Stimulated activated CD8-positive, alpha-beta memory T cell treated with anti-CD3 and anti-CD28 coated beads, Interleukin-2, amount 100 ng/mL, for 1 hour (primary cell): ENCODE results near the gene POLR2C.

Experiments
- DNase-seq, 2 donors: peaks; one replicate each; pipeline ENCODE4 v3.0.0-alpha.2; 2020; ENCODE audit warnings: low read depth in 2 of 2

The POLR2C gene

GRCh38 chr16:57452021-57452420 is 10.5 kb upstream of the POLR2C start:
- DNase-seq: no peak

GRCh38 chr16:57462978-57463362 is 491 bp downstream of the POLR2C start:
- no peak for DNase-seq

DNA sequence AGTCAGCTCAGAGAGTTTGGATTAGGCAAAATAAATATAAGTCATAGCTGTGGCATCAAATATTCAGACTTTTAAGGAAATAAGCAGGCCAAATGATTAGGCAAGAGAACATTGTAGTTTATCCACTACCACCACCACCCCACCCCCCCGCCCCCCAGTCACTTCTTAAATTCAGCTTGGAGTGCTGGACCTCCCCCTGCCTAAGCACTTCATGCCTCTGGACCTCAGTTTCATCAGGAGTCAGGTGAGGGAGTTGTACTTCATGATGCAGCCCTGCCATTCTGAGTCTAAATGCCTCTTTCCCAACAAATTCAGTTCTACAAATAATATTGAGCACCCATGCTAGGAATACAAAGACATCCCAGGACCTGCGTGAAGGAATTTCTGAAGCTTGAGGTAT is 2.0 kb downstream of the POLR2C start:
- no peak for DNase-seq

- no peak for DNase-seq
Measured at GRCh38 chr16:57468346-57468745, 5.9 kb downstream of the POLR2C start.

- no peak for DNase-seq
Measured at GRCh38 chr16:57469046-57469445, 6.6 kb downstream of the POLR2C start.

- DNase-seq: no peak
Measured at GRCh38 chr16:57469917-57470470, 7.5 kb downstream of the POLR2C start.

- no peak for DNase-seq
Measured at GRCh38 chr16:57470711-57471110, 8.2 kb downstream of the POLR2C start.

DNA sequence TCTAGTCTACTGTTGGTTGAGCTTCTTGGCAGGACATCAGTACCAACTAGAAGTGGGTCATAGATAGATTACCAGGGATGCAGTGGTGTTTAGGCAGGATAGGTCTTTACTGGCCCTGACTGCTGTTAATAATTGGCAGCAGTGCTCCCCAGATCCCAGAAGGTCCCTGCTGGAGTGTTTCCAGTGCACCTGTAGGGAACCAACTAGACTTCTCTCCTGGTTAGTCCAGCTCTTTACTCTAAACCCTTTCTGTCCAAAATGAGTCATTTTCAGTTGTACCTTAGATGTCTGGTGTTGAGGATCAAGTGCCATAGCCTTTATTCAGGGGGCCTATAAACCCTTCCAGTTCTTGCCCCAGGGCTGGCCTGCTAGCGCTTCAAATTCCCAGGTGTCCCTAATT is 8.7 kb downstream of the POLR2C start:
- DNase-seq: no peak

DNA sequence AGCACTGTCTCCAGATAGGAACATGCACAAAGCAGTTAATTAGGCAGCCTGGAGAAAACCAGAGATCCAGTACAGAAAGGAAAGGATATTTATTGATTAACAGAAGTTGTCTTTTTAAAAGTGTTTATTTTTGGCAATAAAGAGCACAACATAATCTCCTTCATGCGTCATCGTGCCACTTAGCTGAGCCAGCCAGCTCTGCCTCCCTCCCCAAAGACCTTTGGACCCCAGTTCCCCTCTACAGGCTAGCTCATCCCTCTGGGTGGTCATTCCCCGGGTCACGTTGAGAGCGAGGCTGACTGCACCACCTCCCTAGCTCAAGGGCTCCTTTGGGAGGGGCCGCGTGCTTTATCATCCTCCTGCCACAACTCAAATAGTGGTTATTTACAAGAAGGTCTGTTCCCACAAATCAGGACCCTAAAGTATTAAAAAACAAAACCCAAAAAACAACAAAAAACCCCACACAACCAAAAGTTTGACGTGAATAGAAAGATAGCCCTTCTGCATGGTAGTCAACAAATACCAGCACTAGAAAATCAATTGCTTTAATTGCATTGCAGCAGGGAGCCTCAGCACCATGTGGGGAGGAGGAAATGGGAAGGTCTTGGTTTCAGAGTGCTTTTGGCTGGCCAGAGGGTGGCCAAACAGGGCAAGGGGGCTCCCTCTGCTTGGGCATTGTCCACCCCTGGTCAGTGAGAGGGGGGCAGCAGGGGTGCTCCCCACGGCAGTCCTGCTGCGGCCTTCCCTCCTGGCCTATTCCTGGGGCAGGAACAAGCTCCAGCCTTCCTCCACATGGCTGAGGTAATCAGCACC is 9.6 kb downstream of the POLR2C start:
- DNase-seq: no peak

DNA sequence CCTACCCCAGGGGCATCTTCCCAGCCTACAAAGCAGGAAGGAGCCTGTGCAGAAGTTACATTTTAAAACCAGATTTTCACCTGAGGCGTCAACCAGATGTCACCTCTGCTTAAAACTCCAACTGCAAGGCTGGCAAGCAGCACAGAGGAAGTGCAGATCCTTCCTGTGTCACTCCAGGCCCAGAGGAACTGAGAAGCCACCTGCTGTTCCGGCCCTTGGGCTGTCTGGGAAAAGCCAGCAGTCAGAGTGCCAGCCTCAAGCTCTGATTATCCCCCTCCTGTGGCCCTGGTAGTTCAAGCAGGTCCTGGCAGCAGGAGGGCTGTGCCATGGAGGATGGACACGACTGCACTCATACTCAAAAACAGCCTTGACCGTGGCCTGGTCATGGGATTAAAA is 10.2 kb downstream of the POLR2C start:
- DNase-seq: no peak

DNA sequence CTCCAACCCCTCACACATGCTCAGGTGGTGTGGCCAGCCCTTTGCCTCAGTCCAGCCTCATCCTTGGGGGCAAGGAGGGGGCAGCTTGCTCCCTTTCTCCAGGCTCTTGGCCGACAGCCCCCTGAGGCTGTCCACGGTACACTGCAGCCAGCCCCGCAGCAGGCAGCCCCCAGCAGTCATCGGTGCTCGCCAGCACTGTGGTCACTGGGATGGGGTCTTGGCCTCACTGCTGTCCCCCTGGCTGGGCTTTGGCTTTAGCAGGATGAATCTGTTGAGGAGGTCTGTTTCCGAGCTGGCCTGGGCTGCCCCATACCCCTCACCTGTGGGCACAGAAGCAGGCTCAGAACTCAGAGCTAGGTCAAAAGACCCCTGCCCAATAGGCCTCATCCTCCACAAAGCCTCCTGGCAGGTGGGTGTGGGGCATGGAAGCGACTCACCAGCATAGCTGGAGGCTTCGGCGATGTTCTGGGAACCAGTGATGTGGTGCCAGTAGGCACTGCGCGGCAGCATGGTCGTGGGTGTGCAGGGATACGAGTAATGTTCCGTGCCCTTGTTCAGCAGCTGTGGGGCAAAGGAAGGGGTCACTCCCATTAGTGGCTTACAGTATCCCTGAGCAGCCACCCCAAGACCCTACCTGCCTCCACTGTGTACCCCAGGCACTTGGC is 10.8 kb downstream of the POLR2C start:
- DNase-seq: no peak

GRCh38 chr16:57473906-57474305 is 11.4 kb downstream of the POLR2C start:
- DNase-seq: no peak

DNA sequence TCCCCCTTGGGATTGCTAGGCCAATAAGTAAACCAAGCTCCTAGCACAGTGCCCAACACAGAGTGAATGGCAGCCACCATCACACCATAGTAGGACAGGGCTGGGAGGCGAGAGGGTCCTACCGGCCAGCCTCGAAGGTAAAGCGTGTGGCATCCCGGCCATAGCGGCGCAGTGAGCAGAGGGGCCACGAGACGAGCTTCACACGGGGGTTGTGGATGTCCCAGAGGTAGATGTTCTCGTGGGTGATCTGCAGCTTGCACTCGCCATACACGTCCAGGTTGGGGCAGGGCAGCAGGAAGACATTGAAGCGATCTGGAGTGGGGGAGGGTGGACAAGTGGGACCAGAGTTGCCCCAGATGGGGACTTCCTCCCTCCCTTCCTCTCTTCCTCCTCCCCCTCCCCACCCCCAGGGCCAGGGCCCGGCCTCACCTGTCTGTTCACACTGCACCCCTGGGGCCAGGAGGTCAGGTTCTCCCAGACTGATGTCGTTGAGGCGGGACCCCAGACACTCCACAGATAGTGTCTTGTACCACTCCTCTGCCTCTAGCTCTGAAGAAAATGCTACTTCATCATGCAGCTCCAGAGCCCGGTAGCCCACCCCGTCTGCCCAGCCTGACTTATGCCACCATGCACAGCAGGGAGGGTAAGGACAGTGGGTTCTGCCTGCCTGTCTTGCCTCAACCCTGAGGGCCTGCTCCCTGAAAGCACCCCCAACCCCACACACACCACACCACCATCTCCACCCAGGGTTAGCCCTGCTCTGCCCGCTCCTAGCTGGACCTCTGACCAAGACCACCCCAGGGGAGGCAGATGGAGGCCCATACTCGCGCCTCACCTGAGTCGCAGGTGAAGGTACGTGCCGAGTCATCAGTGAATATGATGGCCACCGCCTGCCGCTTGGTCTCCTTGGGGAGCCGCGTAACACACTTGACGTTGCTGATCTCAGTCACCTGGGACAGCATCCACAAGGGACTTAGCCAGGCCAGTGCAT is 12.5 kb downstream of the POLR2C start:
- DNase-seq: no peak

DNA sequence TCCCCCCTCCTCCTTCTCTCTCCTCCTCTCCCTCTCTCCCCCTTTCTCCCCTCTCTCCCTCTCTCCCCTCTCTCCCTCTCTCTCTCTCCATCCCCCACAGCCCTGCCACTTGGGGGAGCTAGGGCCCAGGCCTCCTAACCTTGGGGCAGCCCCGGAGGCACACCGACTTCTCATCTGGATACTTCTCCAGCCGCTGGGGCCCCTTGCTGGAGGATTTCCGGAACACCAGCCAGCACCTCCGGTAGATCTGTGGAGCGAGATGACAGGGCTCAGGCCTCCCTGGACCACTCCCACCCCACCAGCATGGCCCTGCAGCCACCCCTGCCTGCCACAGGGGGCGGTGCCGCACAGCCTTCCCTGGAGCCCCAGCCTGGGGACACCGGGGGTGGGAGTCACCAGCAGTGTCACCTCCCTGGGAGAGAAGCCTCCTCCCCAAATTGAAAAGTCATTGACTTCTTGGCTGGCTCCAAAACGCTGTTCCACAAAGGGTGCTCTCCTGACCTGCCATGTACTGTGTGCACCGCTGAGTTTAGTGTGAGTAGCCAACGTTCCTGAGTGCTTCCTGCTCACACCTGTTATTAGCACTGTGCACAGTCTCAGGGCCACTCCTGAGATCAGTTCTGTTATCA is 13.3 kb downstream of the POLR2C start:
- DNase-seq: peak; percentile 44 to 48

DNA sequence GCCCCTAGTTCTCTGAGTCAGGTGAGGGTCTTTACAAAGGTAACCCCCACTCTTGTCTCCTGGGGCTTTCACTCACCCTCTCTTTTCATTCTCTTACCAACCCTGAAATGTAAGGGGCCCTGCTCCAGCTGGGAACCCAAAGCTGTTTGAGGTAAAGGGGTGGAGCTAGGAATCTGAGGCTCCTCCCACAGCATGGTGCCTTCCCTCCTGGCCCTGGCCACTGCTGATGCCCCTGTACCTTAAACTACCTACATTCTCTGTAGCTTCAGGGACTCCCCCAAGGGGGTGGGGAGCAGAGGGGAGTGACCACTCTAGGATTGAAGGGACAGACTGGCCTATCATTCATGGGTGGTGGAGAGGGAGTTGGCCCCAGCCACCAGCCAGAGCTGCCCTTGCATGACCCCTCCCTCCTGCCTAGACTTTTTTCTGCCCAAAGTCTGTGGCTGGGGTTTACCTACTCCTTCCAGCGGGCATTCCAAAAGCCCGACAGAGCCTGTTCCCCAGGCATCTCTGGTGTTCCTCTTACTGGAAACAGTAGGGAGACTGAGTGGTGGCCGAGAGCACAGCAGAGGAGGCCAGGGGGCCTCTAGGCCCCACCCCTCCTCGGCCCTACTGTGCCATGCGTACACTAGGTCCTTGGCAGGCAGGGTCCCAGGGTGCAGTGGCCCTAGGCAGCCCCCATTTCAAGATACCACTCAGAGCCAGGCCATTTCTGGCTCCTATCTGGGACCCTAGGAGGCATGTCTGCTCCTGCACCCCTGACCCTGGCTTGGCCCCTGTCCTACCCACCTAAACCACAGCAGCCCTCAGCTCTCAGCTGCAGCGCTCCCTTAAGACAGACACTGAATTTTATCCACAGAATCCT is 14.3 kb downstream of the POLR2C start:
- no peak for DNase-seq

- no peak for DNase-seq
Measured at GRCh38 chr16:57477531-57478202, 15.2 kb downstream of the POLR2C start.

GRCh38 chr16:57478396-57479204 is 16.1 kb downstream of the POLR2C start:
- DNase-seq: no peak

DNA sequence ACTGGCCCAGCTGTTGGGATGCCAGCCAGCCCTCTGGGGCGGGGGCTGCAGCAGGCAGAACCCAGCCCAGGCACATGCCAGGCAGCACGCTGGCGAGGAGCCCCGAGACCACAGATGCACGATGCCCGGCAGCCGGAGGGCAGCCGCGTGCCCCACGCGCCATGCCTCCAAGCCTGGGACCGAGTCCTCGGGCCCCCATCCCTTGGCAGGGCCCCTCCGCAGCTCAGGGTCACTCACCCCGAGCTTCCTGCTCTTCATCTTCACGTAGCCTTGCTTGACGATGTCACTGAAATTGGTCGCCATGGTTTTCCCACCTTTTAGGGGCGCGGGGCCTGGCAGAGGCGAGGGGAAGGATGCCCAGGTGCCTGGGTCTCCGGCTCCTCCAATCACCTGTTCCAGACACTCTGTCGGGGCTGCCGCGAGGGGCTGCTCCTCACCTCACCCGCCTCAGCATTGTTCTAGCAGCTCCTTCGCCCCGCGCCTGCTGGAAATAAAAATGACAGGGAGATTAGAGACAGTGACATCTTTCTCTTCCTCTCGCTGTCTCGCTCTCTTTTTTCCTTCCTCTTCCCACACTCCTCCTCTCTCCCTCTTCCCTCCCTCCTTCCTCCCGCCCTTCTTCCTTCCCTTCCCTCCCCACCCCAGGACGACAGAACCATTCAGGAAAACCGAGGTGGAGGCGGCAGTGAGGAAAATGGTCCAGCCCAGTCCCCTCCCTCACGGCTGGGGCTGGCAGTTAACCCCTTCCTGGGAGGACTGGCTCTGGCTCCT is 16.9 kb downstream of the POLR2C start:
- no peak for DNase-seq
